ENCODE measurements around the gene FGGY.

DNA sequence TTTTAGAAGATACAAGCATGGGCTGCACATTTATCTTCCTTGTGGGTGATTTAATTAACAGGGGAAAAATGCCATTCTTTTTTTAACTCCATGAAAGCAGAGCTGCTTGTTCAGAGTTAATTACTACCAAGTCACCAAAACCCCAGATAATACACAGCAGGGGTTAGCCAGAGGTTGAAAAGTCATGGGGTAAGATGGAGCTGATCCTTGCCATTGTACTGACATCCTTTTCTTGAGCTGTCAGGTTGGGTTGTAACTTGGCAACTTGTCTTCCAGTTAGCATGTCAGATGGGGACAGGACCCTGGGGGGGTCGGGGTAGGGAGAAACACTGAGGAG lies 260.6 kb downstream of the FGGY start:
- TF ChIP-seq CTCF (IDR thresholded peaks at IDR 0.05) (no peak), EZH2 (IDR thresholded peaks at IDR 0.05; ENCODE audit: borderline replicate concordance, insufficient read depth, low read depth, low read length, poor library complexity, severe bottlenecking) (no peak)
